Endothelial cell of umbilical vein (primary cell): ENCODE results near the gene TOX2. TPM values are rescaled to one million over a fixed set of nuclear protein-coding genes. Genes with fewer than 3 reads are reported as not detected.

Experiments
- BruUV-seq: library from RNA; stranded (reverse); fragments of 400-500 nt; replicated peaks from 2 replicates; lab custom pipeline; 2021; lab: Mats Ljungman, UMichigan
- CTCF ChIA-PET: fragments of 300-600, 350-600 bp; sonication (Branson Sonifier 250); formaldehyde crosslinking; loops from one replicate; lab custom pipeline; 2021; ENCODE audit warnings: antibody characterized with exemption, inconsistent platforms; lab: Charles Lee
- POLR2A ChIA-PET: fragments of 300-600, 350-600 bp; sonication (Branson Sonifier 250); formaldehyde crosslinking; loops from one replicate; lab custom pipeline; 2021; ENCODE audit warnings: antibody characterized with exemption, inconsistent platforms; lab: Charles Lee
- DNase-seq: peaks from one replicate; pipeline ENCODE4 v3.0.0-alpha.2; 2011; ENCODE audit warnings: low read depth, low spot score
- FAIRE-seq: peaks from 2 replicates; lab custom pipeline; 2011; peaks lifted over from hg19 to GRCh38; lab: Jason Lieb, UNC
- H2AFZ ChIP-seq: 2 replicates; pipeline ENCODE4 v1.6.0; 2012; ENCODE audit warnings: low read depth, low read length, control low read depth, inconsistent platforms
- H3K27ac ChIP-seq: 2 replicates; pipeline ENCODE4 v1.5.1; 2011; ENCODE audit warnings: low read depth, mild to moderate bottlenecking, control low read depth, low read length, moderate library complexity; ENCODE audit not compliant: insufficient read depth
- H3K27me3 ChIP-seq, 2 experiments: 2 replicates each; pipeline versions ENCODE4 v1.6.0 to v1.6.1; 2011; ENCODE audit warnings: low read length in 2 of 2, mixed read lengths in 1 of 2; ENCODE audit not compliant: control insufficient read depth in 2 of 2, insufficient read depth in 2 of 2
- H3K36me3 ChIP-seq, 2 experiments: 2 replicates in 1 of 2; 3 replicates in 1 of 2; pipeline ENCODE4 v1.5.1; 2011; ENCODE audit warnings: low read length in 2 of 2, mild to moderate bottlenecking in 1 of 2, moderate library complexity in 1 of 2; ENCODE audit not compliant: control insufficient read depth in 2 of 2, insufficient read depth in 2 of 2; ENCODE audit errors: extremely low read depth in 1 of 2
- H3K4me1 ChIP-seq: 3 replicates; pipeline ENCODE4 v1.5.1; 2011; ENCODE audit warnings: mild to moderate bottlenecking, low read length; ENCODE audit not compliant: control insufficient read depth, insufficient read depth; ENCODE audit errors: extremely low read depth
- H3K4me2 ChIP-seq: 2 replicates; pipeline ENCODE4 v1.6.1; 2011; ENCODE audit warnings: low read length, control low read depth, mixed read lengths; ENCODE audit not compliant: insufficient read depth
- H3K4me3 ChIP-seq, 3 experiments: fragments of 200-600 bp in 1 of 3; sonication (generic), shearing (Covaris generic) in 1 of 3; replicated peaks in 1 of 3; 2 replicates each; pipeline ENCODE4 v1.5.1; 2011 to 2016; ENCODE audit warnings: control low read depth in 3 of 3, low read length in 3 of 3, mild to moderate bottlenecking in 2 of 3, inconsistent platforms in 1 of 3, low read depth in 1 of 3, moderate library complexity in 1 of 3; ENCODE audit not compliant: insufficient read depth in 1 of 3
- H3K79me2 ChIP-seq: 2 replicates; pipeline ENCODE4 v1.6.0; 2012; ENCODE audit warnings: low read length, inconsistent platforms; ENCODE audit not compliant: control insufficient read depth, insufficient read depth
- H3K9ac ChIP-seq: replicated peaks from 2 replicates; pipeline ENCODE3; 2011; ENCODE audit warnings: low read length, control low read depth; ENCODE audit not compliant: insufficient read depth; ENCODE audit errors: extremely low read depth
- H3K9me1 ChIP-seq: replicated peaks from 3 replicates; pipeline ENCODE4 v1.6.0; 2011; ENCODE audit warnings: mild to moderate bottlenecking, low read length; ENCODE audit not compliant: control insufficient read depth, insufficient read depth; ENCODE audit errors: extremely low read depth
- H3K9me3 ChIP-seq: replicated peaks from 2 replicates; pipeline ENCODE4 v1.5.1; 2012; ENCODE audit warnings: low read length, inconsistent platforms; ENCODE audit not compliant: control insufficient read depth, insufficient read depth
- H4K20me1 ChIP-seq: replicated peaks from 2 replicates; pipeline ENCODE3; 2011; ENCODE audit warnings: mild to moderate bottlenecking, low read length; ENCODE audit not compliant: control insufficient read depth, insufficient read depth; ENCODE audit errors: extremely low read depth
- CTCF ChIP-seq, 2 donors: IDR thresholded peaks; 1 replicate in 1 of 2; 2 replicates in 1 of 2; pipeline ENCODE4 v1.5.1; 2011; ENCODE audit warnings: low read length in 2 of 2, mild to moderate bottlenecking in 2 of 2, moderate library complexity in 2 of 2, control low read depth in 1 of 2, inconsistent platforms in 1 of 2, low read depth in 1 of 2; ENCODE audit not compliant: insufficient read depth in 1 of 2; ENCODE audit errors: extremely low read depth in 1 of 2
- EZH2 ChIP-seq: IDR thresholded peaks from 2 replicates; pipeline ENCODE4 v1.6.1; 2012; ENCODE audit warnings: borderline replicate concordance, low read depth, mild to moderate bottlenecking, moderate library complexity, low read length, inconsistent platforms; ENCODE audit not compliant: severe bottlenecking
- FOS ChIP-seq: IDR thresholded peaks from 2 replicates; pipeline ENCODE4 v1.6.1; 2011; ENCODE audit warnings: mild to moderate bottlenecking, low read length, moderate library complexity, borderline replicate concordance; ENCODE audit not compliant: insufficient read depth
- JUN ChIP-seq: IDR thresholded peaks from 2 replicates; pipeline ENCODE4 v1.6.1; 2011; ENCODE audit warnings: borderline replicate concordance, low read depth; ENCODE audit not compliant: insufficient read length, insufficient read depth
- POLR2A ChIP-seq: IDR thresholded peaks from 2 replicates; pipeline ENCODE4 v1.6.1; 2012; ENCODE audit warnings: low read depth, mild to moderate bottlenecking, control low read depth, low read length
- dilution Hi-C: fragments of 300-500 bp; cut with MboI; formaldehyde crosslinking; loops from one replicate; pipeline ENCODE4 v1.15.0; 2019; ENCODE audit warnings: low sequenced_read_pairs; ENCODE audit not compliant: extremely low pct_ligation_motif_present
- intact Hi-C: fragments of 100-400 bp; cut with micrococcal nuclease; formaldehyde crosslinking; loops from one replicate; pipeline ENCODE4 v1.10.0; 2022
- polyA plus RNA-seq, 4 experiments: library from polyadenylated mRNA; depleted of rRNA in 3 of 4; stranded (reverse) in 3 of 4; unstranded in 1 of 4; fragments of >200 nt; gene quantifications; 2 replicates each; pipeline versions ENCODE4 v1.2.1 to v1.2.3, GENCODE V29; 2011 to 2012; ENCODE audit warnings: missing spikeins in 1 of 4
- total RNA-seq: library from RNA; stranded (reverse); gene quantifications from 2 replicates; pipeline ENCODE4 v1.2.3, GENCODE V29; 2021

TOX2 gene
- total and polyA plus RNA-seq, 2 donors (not counting 3 experiments of a cell fraction or from before 2014, with no cell fraction given), result 7.0 to 18.6 TPM

GRCh38 chr20:44052166-44052565 is 137.5 kb downstream of the TOX2 start:
- POLR2A ChIA-PET, result no interaction called here
- no TSS peak for BruUV-seq
- no peak for DNase-seq

More at GRCh38 chr20:44052166-44052565, 137.5 kb downstream of the TOX2 start:
- intact Hi-C loops, result no loop called here
- Histone ChIP-seq H3K9me3 (no peaks in the 10 kb centered on the region), H3K27ac (no peak overlapping the region), H3K4me3 (no peak overlapping the region), H3K9me1 (no peaks in the 10 kb centered on the region), H3K9ac (no peak overlapping the region), H3K4me1 (no peaks in the 10 kb centered on the region), H3K27me3 (no peaks in the 10 kb centered on the region), H3K79me2 (no peaks in the 10 kb centered on the region), H3K4me2 (no peak overlapping the region), H2AFZ (no peak overlapping the region), H3K36me3 (no peaks in the 10 kb centered on the region), H4K20me1 (no peaks in the 10 kb centered on the region)
- CTCF ChIA-PET, result interaction anchor here (1.3 kb wide), 1 partner anchor 16 kb away, joined by 3 read pairs; no protein-coding TSS in a partner anchor
- dilution Hi-C loops, result no loop called here
- TF ChIP-seq JUN (no peak), CTCF (IDR thresholded peaks at IDR 0.05; ENCODE audit: extremely low read depth in 1 of 2, insufficient read depth in 1 of 2, low read depth in 1 of 2, low read length in 2 of 2) (no peak), POLR2A (no peak), EZH2 (no peak), FOS (no peak)
- no peak for FAIRE-seq
